Esophagus muscularis mucosa (tissue), 4 donors: Measurements from ENCODE around the gene GJC2. TPM values are rescaled to one million over a fixed set of nuclear protein-coding genes. Genes with fewer than 3 reads are reported as not detected.

Experiments used
- DNase-seq: peaks from one replicate; pipeline ENCODE4 v3.0.0-alpha.2; 2017; ENCODE audit errors: extremely low spot score
- H3K27ac ChIP-seq, 4 donors: fragments of 200-600 bp; sonication (generic); replicated peaks in 1 of 4; 1 replicate in 3 of 4; 2 replicates in 1 of 4; pipeline ENCODE4 v1.5.1; 2016 to 2019; ENCODE audit warnings: mild to moderate bottlenecking in 1 of 4
- H3K27me3 ChIP-seq, 4 donors: fragments of 200-600 bp; sonication (generic); one replicate each; pipeline versions ENCODE4 v1.5.1 to v1.6.0; 2016 to 2019
- H3K36me3 ChIP-seq, 4 donors: fragments of 200-600 bp; sonication (generic); one replicate each; pipeline ENCODE4 v1.5.1; 2016 to 2019
- H3K4me1 ChIP-seq, 4 donors: fragments of 200-600 bp; sonication (generic); one replicate each; pipeline ENCODE4 v1.5.1; 2016 to 2019
- H3K4me3 ChIP-seq, 4 donors: fragments of 200-600 bp; sonication (generic); 1 replicate in 2 of 4; 2 replicates in 2 of 4; pipeline ENCODE4 v1.5.1; 2016 to 2019; ENCODE audit warnings: mild to moderate bottlenecking in 4 of 4, moderate library complexity in 1 of 4
- H3K9me3 ChIP-seq, 4 donors: fragments of 200-600 bp; sonication (generic); 1 replicate in 3 of 4; 2 replicates in 1 of 4; pipeline ENCODE4 v1.5.1; 2016 to 2019
- EP300 ChIP-seq: sonication (generic); formaldehyde crosslinking; IDR thresholded peaks from one replicate; pipeline ENCODE4 v1.6.1; 2017; ENCODE audit warnings: antibody characterized with exemption
- POLR2A ChIP-seq: fragments of 450-650 bp; IDR thresholded peaks from one replicate; pipeline ENCODE4 v1.6.1; 2017; ENCODE audit warnings: antibody characterized with exemption, moderate library complexity, mild to moderate bottlenecking, low read depth
- POLR2AphosphoS5 ChIP-seq, 2 donors: sonication (generic); formaldehyde crosslinking; IDR thresholded peaks; one replicate each; pipeline ENCODE4 v1.6.1; 2017; ENCODE audit warnings: antibody characterized with exemption in 2 of 2
- WGBS: methylation state at CpG from one replicate; pipeline ENCODE4 v1.1.5; 2018; 5-methylcytosine and 5-hydroxymethylcytosine counted together
- intact Hi-C: fragments of 100-400 bp; cut with DNase I; formaldehyde crosslinking; loops from one replicate; pipeline ENCODE4 v1.15.1; 2023
- total RNA-seq, 4 donors: library from RNA; depleted of rRNA; stranded (reverse); fragments of >200 nt; gene quantifications; one replicate each; pipeline versions ENCODE4 v1.1.0 to v1.2.1, GENCODE V29; 2016
- TF ChIP-seq, protein P1 (sequence below), 3 experiments: fragments of 200-600 bp in 2 of 3; fragments of 450-650 bp in 1 of 3; sonication (generic) in 2 of 3; IDR thresholded peaks; one replicate each; pipeline ENCODE4 v1.5.1; 2017 to 2019; ENCODE audit warnings: antibody characterized with exemption in 3 of 3, mild to moderate bottlenecking in 2 of 3, moderate library complexity in 1 of 3

The GJC2 gene
- total RNA-seq, 4 donors from 2014 or later, result 6.0 to 11.3 (median 7.8) TPM

- 89% methylated on average over 12 of the region's 18 CpGs for WGBS
- intact Hi-C loops, result no loop called here
- DNase-seq, result no peak
- H3K9me3 ChIP-seq, result no peaks in the 10 kb centered on the region
- H3K27me3 ChIP-seq, result no peaks in the 10 kb centered on the region
- peaks cover 7 to 51% (median 46%) of the 10 kb centered on the region in 4 donors for H3K36me3 ChIP-seq
- no peak for TF ChIP-seq POLR2A
- peaks cover 72 to 99% (median 93%) of the 10 kb centered on the region in 4 donors for H3K4me1 ChIP-seq
- no peak overlapping the region for H3K27ac ChIP-seq
- no peak overlapping the region for H3K4me3 ChIP-seq
Measured at GRCh38 chr1:228146417-228147150, 3.1 kb upstream of the GJC2 start.

DNA sequence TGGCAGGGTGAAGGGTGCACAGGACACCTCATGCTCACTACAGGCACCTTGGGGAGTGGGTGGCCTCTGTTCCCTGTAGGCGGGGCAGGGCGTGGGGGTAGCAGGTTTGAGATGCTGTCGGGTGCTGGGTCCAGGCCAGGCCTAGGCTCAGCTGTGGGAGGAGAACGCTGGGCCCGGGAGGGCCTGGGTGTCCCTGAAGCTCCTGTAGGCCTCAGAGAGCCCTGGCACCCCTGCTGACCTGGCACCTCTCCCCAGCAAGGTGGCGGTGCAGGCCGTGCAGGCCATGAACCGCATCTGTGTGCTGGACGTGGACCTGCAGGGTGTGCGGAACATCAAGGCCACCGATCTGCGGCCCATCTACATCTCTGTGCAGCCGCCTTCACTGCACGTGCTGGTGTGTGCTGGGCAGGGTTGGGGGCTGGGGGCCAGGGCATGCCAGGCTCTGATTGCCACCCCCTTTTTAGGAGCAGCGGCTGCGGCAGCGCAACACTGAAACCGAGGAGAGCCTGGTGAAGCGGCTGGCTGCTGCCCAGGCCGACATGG, 2.5 kb upstream of the GJC2 start:
- H3K27ac ChIP-seq, result peak overlapping the region in 1 of 4 donors; percentile 87
- peaks cover 72 to 99% (median 93%) of the 10 kb centered on the region in 4 donors for H3K4me1 ChIP-seq
- no peak for DNase-seq

DNA sequence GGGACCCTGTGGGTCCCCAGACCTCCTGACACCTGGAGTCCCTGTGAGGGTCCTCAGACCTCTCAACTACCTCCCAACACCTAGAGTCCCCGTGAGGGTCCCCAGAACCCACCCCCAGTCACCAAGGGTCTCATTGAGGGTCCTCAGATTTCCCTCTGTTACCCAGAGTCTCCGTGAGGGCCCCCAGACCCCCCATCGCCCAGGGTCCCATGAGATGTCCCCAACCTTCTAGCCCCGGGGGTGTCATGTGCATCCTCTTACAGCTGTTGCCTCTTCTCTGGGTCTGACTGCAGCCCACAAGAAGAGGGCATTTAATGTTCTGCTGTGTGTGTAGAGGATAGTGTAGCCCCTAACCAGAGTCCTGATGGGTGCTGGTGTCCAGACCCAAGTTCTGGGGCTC, 2.0 kb upstream of the GJC2 start:
- DNase-seq, result no peak
- H3K9me3 ChIP-seq, result no peaks in the 10 kb centered on the region
- H3K36me3 ChIP-seq, result peaks cover 7 to 43% (median 40%) of the 10 kb centered on the region in 4 donors
- intact Hi-C loops, result no loop called here
- peaks cover 66 to 99% (median 91%) of the 10 kb centered on the region in 4 donors for H3K4me1 ChIP-seq
- no peaks in the 10 kb centered on the region for H3K27me3 ChIP-seq
- TF ChIP-seq, protein P1, sequence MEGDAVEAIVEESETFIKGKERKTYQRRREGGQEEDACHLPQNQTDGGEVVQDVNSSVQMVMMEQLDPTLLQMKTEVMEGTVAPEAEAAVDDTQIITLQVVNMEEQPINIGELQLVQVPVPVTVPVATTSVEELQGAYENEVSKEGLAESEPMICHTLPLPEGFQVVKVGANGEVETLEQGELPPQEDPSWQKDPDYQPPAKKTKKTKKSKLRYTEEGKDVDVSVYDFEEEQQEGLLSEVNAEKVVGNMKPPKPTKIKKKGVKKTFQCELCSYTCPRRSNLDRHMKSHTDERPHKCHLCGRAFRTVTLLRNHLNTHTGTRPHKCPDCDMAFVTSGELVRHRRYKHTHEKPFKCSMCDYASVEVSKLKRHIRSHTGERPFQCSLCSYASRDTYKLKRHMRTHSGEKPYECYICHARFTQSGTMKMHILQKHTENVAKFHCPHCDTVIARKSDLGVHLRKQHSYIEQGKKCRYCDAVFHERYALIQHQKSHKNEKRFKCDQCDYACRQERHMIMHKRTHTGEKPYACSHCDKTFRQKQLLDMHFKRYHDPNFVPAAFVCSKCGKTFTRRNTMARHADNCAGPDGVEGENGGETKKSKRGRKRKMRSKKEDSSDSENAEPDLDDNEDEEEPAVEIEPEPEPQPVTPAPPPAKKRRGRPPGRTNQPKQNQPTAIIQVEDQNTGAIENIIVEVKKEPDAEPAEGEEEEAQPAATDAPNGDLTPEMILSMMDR (IDR thresholded peaks at IDR 0.05), result no peak
- TF ChIP-seq POLR2AphosphoS5 (IDR thresholded peaks at IDR 0.05) (no peak), EP300 (no peak), POLR2A (no peak)
- no peak overlapping the region for H3K4me3 ChIP-seq
- 79% methylated on average over 4 of the region's 4 CpGs for WGBS
- peak overlapping the region; percentile 85 to 95 (median 90) for H3K27ac ChIP-seq

More for the DNA sequence above, 2.5 kb upstream of the GJC2 start:
- peaks cover 7 to 45% (median 43%) of the 10 kb centered on the region in 4 donors for H3K36me3 ChIP-seq
- TF ChIP-seq POLR2A (no peak), EP300 (no peak), POLR2AphosphoS5 (IDR thresholded peaks at IDR 0.05) (no peak)
- TF ChIP-seq, protein P1 (IDR thresholded peaks at IDR 0.05), result no peak
- intact Hi-C loops, result no loop called here
- WGBS, result 92% methylated on average over 8 of the region's 20 CpGs
- H3K9me3 ChIP-seq, result no peaks in the 10 kb centered on the region
- no peaks in the 10 kb centered on the region for H3K27me3 ChIP-seq
- no peak overlapping the region for H3K4me3 ChIP-seq

GRCh38 chr1:228148196-228148861, 1.4 kb upstream of the GJC2 start:
- Histone ChIP-seq H3K4me3 (no peak overlapping the region), H3K27me3 (no peaks in the 10 kb centered on the region), H3K36me3 (peaks cover 7 to 43% (median 39%) of the 10 kb centered on the region in 4 donors), H3K9me3 (no peaks in the 10 kb centered on the region), H3K27ac (peak overlapping the region; percentile 85 to 95 (median 90)), H3K4me1 (peaks cover 61 to 95% (median 87%) of the 10 kb centered on the region in 4 donors)
- intact Hi-C loops, result no loop called here
- TF ChIP-seq, protein P1 (IDR thresholded peaks at IDR 0.05), result no peak
- TF ChIP-seq POLR2AphosphoS5 (IDR thresholded peaks at IDR 0.05) (no peak), EP300 (no peak), POLR2A (no peak)
- DNase-seq, result no peak
- WGBS, result 49% methylated on average over 5 of the region's 18 CpGs

- H3K27me3 ChIP-seq, result no peaks in the 10 kb centered on the region
- WGBS, result 95% methylated on average over 3 of the region's 8 CpGs
- peak overlapping the region; percentile 85 to 95 (median 90) for H3K27ac ChIP-seq
- no peaks in the 10 kb centered on the region for H3K9me3 ChIP-seq
- TF ChIP-seq, protein P1 (IDR thresholded peaks at IDR 0.05), result no peak
- TF ChIP-seq POLR2A, result no peak
- TF ChIP-seq EP300, result no peak
- no peak for TF ChIP-seq POLR2AphosphoS5 (IDR thresholded peaks at IDR 0.05)
- H3K36me3 ChIP-seq, result peaks cover 7 to 43% (median 39%) of the 10 kb centered on the region in 4 donors
- H3K4me3 ChIP-seq, result peak overlapping the region; percentile 44 to 57 (median 49)
- H3K4me1 ChIP-seq, result peaks cover 56 to 88% (median 80%) of the 10 kb centered on the region in 4 donors
- DNase-seq, result no peak
- intact Hi-C loops, result no loop called here
Measured at GRCh38 chr1:228148935-228149405, 760 bp upstream of the GJC2 start.
